Fibroblast of peridontal ligament (primary cell): Measurements from ENCODE around the gene ZFPM1.
A peak's percentile ranks its signal among the peaks of the same experiment; 100 is the strongest.

Source experiments
- DNase-seq: peaks from one replicate; pipeline ENCODE4 v3.0.0-alpha.2; 2010; ENCODE audit errors: extremely low read depth

ZFPM1 gene

DNA sequence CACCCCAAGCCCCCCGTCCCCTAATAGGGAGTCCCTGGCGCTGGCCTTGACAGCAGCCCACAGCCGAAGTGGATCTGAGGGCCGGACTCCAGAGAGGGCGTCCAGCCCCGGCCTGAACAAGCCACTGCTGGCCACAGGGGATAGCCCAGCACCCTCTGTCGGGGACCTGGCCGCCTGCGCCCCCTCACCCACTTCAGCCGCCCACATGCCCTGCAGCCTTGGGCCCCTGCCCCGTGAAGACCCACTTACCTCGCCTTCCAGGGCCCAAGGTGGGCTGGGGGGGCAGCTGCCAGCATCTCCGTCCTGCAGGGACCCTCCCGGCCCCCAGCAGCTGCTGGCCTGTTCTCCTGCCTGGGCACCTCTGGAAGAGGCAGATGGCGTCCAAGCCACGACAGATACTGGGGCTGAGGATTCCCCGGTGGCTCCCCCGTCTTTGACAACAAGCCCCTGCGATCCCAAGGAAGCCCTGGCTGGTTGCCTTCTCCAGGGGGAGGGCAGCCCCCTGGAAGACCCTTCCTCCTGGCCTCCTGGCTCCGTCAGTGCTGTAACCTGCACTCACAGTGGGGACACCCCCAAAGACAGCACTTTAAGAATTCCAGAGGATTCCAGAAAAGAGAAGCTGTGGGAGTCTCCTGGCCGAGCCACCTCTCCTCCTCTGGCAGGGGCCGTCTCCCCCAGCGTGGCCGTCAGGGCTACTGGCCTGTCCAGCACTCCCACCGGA, 19.3 kb upstream of the ZFPM1 start:
- no peak for DNase-seq

DNA sequence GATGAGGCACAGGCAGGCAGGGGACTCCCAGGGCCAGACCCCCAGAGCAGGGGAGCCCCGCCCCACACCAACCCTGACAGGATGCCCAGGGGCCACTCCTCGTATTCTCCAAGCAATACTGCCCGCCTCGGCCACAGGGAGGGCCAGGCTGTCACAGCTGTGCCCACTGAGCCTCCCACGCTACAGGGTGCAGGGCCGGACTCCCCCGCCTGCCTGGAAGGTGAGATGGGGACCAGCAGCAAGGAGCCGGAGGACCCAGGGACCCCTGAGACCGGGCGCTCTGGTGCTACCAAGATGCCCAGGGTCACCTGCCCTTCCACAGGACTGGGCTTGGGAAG, 18.8 kb upstream of the ZFPM1 start:
- DNase-seq = no peak

DNA sequence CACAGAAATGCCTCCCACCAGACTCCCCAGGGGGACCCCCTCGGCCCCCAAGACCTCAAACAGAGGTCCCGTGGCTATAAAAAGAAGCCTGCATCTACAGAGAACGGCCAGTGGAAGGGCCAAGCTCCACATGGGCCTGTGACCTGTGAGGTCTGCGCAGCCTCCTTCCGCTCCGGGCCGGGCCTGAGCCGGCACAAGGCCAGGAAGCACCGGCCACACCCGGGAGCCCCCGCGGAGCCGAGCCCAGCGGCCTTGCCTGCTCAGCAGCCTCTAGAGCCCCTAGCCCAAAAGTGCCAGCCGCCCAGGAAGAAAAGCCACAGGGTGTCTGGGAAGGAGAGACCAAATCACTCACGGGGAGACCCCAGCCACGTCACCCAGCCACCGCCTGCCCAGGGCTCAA, 18.3 kb upstream of the ZFPM1 start:
- no peak for DNase-seq

DNA sequence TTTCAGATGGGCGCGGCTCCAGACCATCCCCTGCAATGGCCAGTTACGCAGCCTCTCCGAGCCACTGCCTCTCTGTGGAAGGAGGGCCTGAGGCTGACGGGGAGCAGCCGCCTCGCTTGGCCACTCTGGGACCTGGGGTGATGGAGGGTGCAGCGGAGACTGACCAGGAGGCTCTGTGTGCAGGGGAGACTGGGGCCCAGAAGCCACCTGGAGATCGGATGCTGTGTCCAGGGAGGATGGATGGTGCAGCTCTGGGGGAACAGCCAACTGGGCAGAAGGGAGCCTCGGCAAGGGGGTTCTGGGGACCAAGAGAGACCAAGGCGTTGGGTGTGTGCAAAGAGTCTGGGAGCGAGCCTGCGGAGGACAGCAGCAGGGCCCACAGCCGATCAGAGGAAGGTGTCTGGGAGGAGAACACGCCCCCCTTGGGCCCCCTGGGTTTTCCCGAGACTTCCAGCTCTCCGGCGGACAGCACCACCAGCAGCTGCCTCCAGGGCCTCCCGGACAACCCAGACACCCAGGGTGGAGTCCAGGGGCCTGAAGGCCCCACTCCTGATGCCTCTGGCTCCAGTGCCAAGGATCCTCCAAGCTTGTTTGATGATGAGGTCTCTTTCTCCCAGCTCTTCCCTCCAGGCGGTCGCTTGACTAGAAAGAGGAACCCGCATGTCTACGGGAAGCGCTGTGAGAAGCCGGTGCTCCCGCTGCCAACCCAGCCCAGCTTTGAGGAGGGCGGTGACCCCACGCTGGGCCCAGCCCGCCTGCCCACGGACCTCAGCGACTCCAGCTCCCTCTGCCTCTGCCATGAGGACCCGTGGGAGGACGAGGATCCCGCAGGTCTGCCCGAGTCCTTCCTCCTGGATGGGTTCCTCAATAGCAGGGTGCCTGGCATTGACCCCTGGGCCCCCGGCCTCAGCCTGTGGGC, 17.4 kb upstream of the ZFPM1 start:
- no peak for DNase-seq

DNA sequence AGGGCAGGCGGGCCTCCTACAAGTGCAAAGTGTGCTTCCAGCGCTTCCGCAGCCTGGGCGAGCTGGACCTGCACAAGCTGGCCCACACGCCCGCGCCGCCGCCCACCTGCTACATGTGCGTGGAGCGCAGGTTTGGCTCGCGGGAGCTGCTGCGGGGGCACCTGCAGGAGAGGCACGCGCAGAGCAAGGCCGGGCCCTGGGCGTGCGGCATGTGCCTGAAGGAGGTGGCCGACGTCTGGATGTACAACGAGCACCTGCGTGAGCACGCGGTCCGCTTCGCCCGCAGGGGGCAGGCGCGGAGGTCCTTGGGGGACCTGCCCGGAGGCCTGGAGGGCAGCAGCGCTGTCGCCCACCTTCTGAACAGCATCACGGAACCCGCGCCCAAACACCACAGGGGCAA, 16.3 kb upstream of the ZFPM1 start:
- no peak for DNase-seq

DNA sequence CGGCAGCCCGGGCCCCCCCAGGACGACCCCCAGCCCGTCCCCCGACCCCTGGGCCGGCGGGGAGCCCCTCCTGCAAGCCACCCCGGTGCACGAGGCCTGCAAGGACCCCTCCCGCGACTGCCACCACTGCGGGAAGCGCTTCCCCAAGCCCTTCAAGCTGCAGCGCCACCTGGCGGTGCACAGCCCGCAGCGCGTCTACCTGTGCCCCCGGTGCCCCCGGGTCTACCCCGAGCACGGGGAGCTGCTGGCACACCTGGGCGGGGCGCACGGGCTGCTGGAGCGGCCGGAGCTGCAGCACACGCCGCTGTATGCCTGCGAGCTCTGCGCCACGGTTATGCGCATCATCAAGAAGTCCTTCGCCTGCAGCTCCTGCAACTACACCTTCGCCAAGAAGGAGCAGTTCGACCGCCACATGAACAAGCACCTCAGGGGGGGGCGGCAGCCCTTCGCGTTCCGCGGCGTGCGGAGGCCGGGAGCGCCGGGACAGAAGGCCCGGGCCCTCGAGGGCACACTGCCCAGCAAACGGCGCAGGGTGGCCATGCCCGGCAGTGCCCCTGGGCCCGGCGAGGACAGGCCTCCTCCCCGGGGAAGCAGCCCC, 15.6 kb upstream of the ZFPM1 start:
- DNase-seq = peak; percentile 13

DNA sequence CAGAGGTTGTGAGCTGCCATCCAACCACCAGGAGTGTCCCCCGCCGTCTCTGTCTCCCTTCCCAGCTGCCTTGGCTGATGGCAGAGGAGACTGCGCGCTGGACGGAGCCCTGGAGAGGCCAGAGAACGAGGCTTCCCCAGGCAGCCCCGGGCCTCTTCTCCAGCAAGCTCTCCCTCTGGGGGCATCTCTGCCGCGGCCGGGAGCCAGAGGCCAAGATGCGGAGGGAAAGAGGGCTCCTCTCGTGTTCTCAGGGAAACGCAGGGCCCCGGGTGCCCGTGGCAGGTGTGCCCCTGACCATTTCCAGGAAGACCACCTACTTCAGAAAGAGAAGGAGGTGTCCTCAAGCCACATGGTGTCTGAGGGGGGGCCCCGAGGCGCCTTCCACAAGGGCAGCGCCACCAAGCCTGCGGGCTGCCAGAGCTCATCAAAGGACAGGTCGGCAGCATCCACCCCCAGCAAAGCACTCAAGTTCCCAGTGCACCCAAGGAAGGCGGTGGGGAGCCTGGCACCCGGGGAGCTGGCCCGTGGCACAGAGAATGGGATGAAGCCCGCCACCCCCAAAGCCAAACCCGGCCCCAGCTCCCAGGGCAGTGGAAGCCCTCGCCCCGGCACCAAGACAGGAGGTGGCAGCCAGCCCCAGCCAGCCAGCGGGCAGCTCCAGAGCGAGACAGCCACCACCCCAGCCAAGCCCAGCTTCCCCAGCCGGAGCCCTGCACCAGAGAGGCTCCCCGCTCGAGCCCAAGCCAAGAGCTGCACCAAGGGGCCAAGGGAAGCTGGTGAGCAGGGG, 14.8 kb upstream of the ZFPM1 start:
- no peak for DNase-seq

DNA sequence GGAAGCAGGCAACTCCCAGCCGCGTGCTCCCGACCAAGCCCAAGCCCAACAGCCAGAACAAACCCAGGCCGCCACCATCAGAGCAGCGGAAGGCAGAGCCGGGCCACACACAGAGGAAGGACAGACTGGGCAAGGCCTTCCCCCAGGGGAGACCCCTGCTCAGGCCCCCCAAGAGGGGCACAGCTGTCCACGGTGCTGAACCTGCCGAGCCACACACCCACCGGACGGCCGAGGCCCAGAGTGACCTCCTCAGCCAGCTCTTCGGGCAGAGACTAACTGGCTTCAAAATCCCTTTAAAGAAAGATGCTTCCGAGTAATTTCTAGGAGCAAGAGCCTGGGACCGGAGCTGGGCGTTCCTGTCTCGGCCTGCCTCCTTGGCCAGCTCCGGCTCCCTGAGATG, 14.1 kb upstream of the ZFPM1 start:
- DNase-seq = no peak

DNA sequence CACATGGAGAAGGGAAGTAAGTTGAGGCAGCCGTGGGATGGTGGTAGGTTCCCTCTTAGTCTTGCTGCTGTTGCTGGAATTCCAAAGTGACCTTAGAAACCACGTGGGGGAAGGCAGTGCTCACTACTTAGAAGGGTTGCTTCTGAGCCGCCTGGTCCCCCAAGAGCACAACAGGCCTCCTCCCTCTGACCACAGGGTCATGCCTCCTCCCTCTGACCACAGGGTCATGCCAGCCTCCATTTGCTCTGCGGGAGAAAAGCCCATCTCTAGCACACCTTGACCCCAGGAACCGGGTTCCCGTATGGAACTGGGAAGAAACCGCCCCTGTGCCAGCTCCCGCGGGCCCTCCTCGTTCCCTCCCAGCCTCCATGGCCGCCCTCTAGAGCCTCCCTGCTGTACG, 13.4 kb upstream of the ZFPM1 start:
- DNase-seq = no peak

DNA sequence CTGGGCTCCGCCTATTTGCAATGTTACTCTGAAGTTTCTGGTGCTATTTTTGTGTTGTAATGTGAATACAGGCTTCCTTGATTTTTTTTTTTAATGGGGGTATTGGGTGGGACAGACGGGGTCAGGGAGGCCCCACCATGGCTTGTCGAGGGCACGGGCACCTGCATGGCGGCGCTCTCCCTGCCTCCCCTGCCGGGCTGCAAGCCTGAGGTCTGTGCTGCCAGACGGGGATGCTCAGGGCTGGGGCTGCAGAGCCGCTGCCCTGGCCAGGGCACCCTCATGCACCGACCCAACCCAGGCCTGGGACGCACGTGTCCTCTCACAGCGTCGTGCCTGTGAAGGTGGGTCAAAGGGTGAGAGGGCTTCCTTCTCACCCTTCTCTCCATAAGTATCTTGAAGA, 13.0 kb upstream of the ZFPM1 start:
- DNase-seq = no peak

DNA sequence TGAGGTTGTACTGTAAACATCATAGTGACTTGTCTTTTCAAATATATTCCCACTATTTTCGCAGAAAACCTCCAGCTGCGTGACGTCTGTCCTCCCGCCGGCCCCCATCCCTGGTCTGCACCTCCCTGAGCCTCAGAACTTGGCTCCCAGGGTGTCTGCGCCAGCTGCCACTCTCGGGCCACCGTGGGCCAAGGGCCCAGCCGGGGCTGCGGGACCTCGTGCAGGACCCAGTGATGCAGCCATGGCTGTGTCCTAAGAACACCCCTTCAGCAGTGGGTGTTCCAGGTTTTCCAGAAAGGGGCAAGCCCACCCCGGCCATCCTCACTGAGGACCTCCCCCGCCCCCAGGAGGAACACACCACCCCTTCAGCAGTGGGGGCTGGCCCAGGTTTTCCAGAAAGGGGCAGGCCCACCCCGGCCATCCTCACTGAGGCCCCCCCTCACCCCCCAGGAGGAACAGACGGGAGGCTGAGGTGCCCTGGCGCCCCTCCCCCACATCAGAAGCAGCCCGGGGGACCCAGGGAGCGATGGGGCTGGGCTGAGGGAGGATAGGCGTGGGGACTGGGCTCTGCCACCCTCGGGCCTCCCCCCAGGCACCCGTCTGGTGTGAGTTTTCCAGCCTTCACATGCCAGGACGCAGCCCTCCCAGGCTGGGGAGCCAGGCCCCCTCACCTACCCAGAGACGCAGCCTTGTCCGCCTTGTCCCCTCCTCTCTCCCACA, 12.2 kb upstream of the ZFPM1 start:
- no peak for DNase-seq

DNA sequence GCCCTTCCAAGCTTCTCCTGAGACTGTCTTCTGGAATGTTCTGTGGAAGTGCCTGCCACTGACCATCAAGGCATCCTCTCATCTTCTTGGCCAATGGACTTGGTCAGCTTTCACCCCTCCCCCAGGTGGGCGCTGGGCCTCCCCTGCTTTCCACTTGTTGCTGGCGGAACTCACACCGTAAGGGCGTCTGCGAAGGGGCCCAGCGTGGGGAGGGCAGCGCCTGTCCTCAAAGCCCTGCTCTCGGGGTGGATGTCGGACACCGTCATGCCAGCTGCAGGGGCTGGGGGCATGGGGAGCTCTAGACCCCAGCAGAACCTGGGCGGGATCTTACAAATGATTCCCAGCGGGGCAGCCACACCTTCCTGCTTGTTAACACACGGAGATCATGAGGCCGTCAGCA, 11.6 kb upstream of the ZFPM1 start:
- no peak for DNase-seq

DNA sequence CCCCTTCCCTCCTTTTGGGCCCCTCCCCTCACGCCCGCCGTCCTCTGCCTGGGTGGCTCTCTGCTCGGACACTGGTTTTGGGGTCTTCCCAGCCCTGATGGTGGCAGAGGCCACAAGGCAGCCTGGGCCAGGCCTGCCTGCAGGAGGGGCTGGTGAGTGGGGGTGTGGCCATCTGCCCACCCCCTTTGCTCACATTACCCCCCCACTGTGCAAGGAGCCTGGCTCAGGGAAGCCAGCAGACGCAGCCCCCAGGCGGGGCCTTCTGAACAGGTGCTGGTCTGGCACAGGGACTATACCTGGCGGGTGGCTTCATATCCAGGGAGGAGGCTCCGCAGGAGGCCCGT, 10.7 kb upstream of the ZFPM1 start:
- no peak for DNase-seq

DNA sequence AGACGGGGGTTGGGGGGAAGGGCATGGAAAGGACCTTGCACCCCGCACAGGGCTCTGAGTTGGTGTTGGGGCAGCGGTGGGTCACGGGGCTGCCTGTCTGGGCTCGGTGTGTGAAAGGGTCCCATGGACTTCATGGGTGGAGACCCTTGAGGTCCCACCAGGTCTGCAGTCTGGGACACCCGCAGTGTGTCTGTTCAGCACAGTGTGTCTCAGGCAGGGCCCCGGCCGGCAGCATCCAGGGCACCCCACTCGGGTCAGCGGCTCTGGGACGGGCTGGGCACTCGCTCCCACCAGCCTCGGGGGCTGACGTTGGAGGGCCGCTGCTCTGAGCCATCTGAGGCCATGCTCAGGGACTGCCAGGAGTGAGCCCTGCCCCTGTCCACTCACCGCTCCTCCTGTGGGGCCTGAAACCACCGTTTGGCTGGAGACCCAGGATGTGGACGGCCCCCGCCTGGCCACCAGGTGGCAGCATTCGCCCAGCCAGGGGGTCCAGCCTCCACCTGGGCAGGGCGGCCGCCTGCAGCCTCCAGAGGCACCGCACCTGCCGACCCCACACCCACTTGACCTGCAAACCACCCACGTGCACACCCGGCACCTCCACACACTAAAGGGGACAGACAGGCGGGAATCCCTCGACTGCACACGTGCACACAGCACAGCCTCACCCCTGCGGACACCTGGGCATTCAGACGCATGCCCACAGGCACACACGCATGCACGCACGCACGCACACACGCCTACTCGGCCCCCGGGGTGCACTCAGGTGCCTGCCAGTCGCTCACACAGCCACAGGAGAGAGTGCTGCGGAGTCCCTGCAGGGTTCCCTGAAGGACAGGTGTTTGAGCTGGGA, 10.1 kb upstream of the ZFPM1 start:
- peak; percentile 42 for DNase-seq

DNA sequence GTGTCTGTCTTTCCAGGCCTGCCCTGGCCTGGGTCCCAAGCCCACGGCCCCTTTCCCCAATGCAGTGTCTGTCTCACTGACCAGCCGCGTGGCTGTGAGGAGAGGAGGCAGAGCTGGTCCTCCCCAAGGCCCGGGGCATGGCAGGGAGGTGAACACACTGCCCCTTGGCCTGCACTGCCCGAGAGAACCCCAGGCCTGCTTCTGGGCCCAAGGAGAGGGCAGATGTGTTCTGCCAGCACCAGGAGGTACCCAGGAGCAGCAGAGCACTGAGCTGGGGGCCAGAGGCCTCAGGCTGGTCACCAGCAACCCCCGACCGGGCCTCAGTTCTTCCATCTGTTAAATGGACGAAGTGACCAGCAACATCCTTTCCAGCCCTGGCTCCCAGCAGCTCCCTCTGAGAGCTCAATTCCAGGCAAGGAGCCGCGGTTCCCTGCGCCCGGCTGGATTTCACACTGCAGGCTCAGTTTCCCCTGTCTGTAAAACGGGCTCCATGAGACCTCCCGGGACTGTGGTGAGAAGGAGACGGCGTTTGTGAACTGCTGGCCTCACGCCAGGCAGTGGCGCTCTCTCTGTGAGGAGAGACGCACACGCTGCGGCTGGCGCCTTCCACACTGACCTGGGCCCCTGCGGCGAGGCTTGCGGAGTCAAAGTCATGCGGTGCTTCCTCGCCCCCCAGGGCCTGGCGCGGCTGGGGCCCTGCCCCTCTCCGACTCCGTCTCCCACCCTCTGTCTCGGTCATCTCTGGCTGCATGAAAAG, 8.1 kb upstream of the ZFPM1 start:
- DNase-seq = peak; percentile 12

DNA sequence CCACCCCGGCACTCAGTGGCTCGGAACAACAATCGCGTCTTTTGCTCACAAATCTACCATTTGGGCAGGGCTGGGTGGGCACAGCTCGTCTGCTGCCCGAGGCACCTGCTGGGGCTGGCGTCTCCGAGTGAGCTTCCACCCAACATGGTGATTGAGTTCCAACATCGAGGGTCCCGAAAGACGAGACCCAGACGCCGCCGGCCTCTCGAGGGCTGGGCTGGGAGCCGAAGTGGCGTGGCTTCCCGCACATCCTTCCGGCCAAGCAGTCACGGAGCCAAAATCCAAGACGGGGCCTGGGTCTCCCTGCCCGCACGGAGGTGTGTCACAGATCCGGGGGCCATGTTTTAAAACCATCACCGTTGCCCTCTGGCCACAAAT, 7.5 kb upstream of the ZFPM1 start:
- no peak for DNase-seq

DNA sequence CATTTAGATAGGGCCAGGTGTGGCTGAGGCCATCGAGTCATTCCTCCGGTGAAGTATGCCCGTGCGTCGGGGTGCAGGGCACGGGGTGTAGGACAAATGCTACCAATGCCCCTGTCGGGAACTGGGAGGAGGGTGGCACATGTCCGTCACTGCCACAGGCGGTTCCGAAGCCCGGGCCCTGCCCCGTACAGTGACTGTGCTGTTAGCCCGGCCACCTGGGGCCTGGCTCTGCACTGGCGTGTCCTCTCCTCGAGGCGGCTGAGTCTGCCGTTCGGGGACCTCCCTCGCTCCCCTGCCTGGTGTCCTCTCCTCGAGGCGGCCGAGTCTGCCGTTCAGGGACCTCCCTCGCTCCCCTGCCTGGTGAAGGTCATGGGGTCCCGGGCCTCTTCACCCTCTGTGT, 7.0 kb upstream of the ZFPM1 start:
- no peak for DNase-seq

DNA sequence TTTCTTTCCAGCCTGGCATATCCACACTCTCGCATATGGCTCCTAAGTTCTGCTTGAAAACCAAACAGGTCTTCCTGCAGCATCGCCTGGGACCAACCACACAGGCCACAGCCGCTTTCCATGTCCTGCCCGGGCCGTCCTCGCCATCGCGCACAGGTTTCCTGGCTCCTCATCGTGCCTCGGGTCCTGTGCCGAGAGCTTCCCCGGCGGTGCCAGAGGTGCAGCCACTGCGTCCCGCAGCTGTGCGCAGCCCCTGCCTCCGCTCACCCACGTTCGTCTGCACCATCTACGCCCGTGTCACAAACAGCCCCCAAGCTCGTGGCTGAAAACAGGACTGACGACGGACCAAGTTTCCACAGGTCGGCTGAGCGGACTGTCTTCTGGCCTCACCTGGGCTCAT, 6.3 kb upstream of the ZFPM1 start:
- DNase-seq = no peak

DNA sequence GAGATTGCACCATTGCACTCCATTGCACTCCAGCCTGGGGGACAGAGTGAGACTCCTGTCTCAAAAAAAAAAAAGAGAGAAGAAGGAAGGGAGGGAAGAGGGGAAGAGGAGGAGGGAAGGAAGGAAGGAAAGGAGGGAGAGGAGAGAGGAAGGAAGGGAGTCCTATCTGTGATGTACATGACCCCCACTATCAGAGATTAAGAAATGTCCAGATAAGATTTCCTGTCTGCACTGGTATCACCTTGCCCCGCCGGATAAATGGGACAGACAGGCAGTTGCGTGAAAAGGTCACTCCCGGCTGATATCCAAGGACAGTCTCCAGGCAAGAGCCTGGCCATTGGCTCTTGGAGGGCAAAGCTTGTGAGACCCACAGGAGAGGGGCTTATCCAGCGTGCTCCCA, 5.2 kb upstream of the ZFPM1 start:
- DNase-seq = no peak
